ENCODE results near the gene C4orf50. TPM values are rescaled to one million over a fixed set of nuclear protein-coding genes. Genes with fewer than 3 reads are reported as not detected.

Gene C4orf50
- total and polyA plus RNA-seq, 2 of the 4 experiments (the other 2 are of a cell fraction): not detected

DNA sequence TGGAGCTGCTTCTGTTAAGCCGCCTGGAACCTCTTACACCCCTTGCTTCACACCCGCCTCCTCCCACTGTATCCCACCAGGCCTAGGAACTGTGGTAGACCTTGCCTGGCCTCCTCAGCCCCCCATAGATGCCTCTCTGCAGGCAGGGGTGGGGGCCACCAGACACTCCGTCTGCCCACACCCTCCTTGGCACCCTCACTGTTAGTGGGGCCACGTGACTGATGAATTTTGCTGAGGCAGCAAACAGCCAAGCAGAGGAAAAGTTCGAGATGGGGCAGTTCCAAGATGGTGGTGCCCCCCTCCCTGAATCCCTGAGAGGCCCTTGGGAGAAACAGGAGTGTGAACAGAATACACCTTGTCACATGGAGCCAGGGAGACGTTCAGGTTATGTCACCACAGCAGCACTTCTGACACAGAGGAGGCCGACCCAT, 41.2 kb upstream of the C4orf50 start:
- no peak overlapping the region for H4K91ac ChIP-seq (ENCODE audit: insufficient read depth, low read depth, low read length)
- no peaks in the 10 kb centered on the region for H3K79me1 ChIP-seq (ENCODE audit: low read depth in 1 of 2, low read length in 2 of 2)
- H3K14ac ChIP-seq (replicated peaks; ENCODE audit: low read depth, low read length): no peak overlapping the region
- BruUV-seq (replicated peaks): no TSS peak
- H2BK20ac ChIP-seq (ENCODE audit: low read depth, low read length): no peak overlapping the region
- ATAC-seq (ENCODE audit: low read depth): no peak
- in situ Hi-C loops (cut with MboI; ENCODE audit: low sequenced_read_pairs): no loop called here
- H3K9me3 ChIP-seq (ENCODE audit: control insufficient read depth, insufficient read depth, low read length): peaks cover 54% of the 10 kb centered on the region
- H3K9ac ChIP-seq (ENCODE audit: low read depth, low read length): no peak overlapping the region
- H4K5ac ChIP-seq (ENCODE audit: low read depth, low read length): no peak overlapping the region
- no peak overlapping the region for H3K4me2 ChIP-seq (ENCODE audit: low read depth, low read length)
- TF ChIP-seq MAFK (IDR thresholded peaks at IDR 0.05; ENCODE audit: low read depth, low read length) (peak; percentile 62), BHLHE40 (IDR thresholded peaks at IDR 0.05; ENCODE audit: low read depth, low read length) (no peak)
- TF ChIP-seq, protein P1, sequence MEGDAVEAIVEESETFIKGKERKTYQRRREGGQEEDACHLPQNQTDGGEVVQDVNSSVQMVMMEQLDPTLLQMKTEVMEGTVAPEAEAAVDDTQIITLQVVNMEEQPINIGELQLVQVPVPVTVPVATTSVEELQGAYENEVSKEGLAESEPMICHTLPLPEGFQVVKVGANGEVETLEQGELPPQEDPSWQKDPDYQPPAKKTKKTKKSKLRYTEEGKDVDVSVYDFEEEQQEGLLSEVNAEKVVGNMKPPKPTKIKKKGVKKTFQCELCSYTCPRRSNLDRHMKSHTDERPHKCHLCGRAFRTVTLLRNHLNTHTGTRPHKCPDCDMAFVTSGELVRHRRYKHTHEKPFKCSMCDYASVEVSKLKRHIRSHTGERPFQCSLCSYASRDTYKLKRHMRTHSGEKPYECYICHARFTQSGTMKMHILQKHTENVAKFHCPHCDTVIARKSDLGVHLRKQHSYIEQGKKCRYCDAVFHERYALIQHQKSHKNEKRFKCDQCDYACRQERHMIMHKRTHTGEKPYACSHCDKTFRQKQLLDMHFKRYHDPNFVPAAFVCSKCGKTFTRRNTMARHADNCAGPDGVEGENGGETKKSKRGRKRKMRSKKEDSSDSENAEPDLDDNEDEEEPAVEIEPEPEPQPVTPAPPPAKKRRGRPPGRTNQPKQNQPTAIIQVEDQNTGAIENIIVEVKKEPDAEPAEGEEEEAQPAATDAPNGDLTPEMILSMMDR (conservative IDR thresholded peaks at IDR 0.05; ENCODE audit: low read depth, low read length): no peak
- ChIA-PET POLR2A (ENCODE audit: unreplicated experiment) (no interaction called here), CTCF (no interaction called here)
- 50% methylated on average over 1 of the region's 7 CpGs; no CpG with 5 or more reads in 1 of the 2 experiments for WGBS, 2 experiments (ENCODE audit: extremely low coverage in 2 of 2, insufficient read length in 1 of 2)
- no peak overlapping the region for H3K27ac ChIP-seq (ENCODE audit: insufficient read depth, low read length)
- no peak overlapping the region for H3K56ac ChIP-seq (ENCODE audit: extremely low read depth, insufficient read depth, low read length)
- no peak overlapping the region for H4K8ac ChIP-seq (ENCODE audit: low read depth in 2 of 2, low read length in 2 of 2)
- H3K36me3 ChIP-seq (ENCODE audit: control insufficient read depth, insufficient read depth, low read length): no peaks in the 10 kb centered on the region
- H3K4me1 ChIP-seq (ENCODE audit: control insufficient read depth, insufficient read depth, low read length): no peaks in the 10 kb centered on the region
- no peaks in the 10 kb centered on the region for H3K27me3 ChIP-seq (ENCODE audit: control insufficient read depth, insufficient read depth, low read length)
- no peak overlapping the region for H3K18ac ChIP-seq (ENCODE audit: low read depth, low read length)
- H3K4ac ChIP-seq (ENCODE audit: low read depth, low read length): no peak overlapping the region
- DNase-seq: no peak
- H4K20me1 ChIP-seq (ENCODE audit: insufficient read depth, low read length): no peaks in the 10 kb centered on the region
- H2BK120ac ChIP-seq (ENCODE audit: low read depth, low read length): no peak overlapping the region
- H2AK9ac ChIP-seq (replicated peaks; ENCODE audit: low read depth, low read length, poor library complexity): no peak overlapping the region
- H3K23ac ChIP-seq (ENCODE audit: low read depth, low read length): no peak overlapping the region
- H3K4me3 ChIP-seq (ENCODE audit: insufficient read depth, low read depth, low read length): no peak overlapping the region
- no peak overlapping the region for H2BK15ac ChIP-seq (ENCODE audit: low read depth, low read length)
- intact Hi-C loops (cut with micrococcal nuclease): no loop called here
- no peak overlapping the region for H2BK5ac ChIP-seq (ENCODE audit: low read depth, low read length, poor library complexity, severe bottlenecking)
- H3K9me1 ChIP-seq (ENCODE audit: insufficient read depth, low read length): no peaks in the 10 kb centered on the region
- dilution Hi-C loops (cut with HindIII; ENCODE audit: low sequenced_read_pairs, unreplicated experiment): no loop called here
- no peak overlapping the region for H2AFZ ChIP-seq (replicated peaks; ENCODE audit: low read length, poor library complexity)
- H2AK5ac ChIP-seq (ENCODE audit: low read depth, low read length): no peak overlapping the region

Measured in IMR-90 (cell line).